ENCODE data around the gene CCNF. TPM values are rescaled to one million over a fixed set of nuclear protein-coding genes. Genes with fewer than 3 reads are reported as not detected.

The CCNF gene
- total and polyA plus RNA-seq, 4 donors: 2.0 to 7.5 (median 2.8) TPM

- Histone ChIP-seq H3K27me3 (ENCODE audit: control insufficient read depth in 3 of 3, insufficient read depth in 3 of 3, low read length in 2 of 3) (peaks cover 0 to 8% (median 0%) of the 10 kb centered on the region in 3 donors), H3K9me3 (ENCODE audit: control insufficient read depth in 4 of 4, insufficient read depth in 3 of 4, low read length in 3 of 4) (no peaks in the 10 kb centered on the region), H3K36me3 (ENCODE audit: control insufficient read depth in 4 of 4, insufficient read depth in 4 of 4, low read length in 4 of 4) (peaks cover 0 to 2% (median 0%) of the 10 kb centered on the region in 4 donors), H3K4me3 (no peak overlapping the region), H3K4me1 (ENCODE audit: control insufficient read depth in 5 of 5, insufficient read depth in 5 of 5, low read length in 5 of 5) (peaks cover 3 to 66% (median 20%) of the 10 kb centered on the region in 5 donors), H3K27ac (ENCODE audit: low read depth in 1 of 2, low read length in 1 of 2) (no peak overlapping the region), H3K9ac (ENCODE audit: insufficient read depth in 1 of 2, low read length in 2 of 2) (no peak overlapping the region)
- no peak for TF ChIP-seq CTCF (IDR thresholded peaks at IDR 0.05; ENCODE audit: control extremely low read depth, extremely low read depth)
- ATAC-seq (ENCODE audit: insufficient read depth, low FRiP score) (no peak), DNase-seq (no peak)
- WGBS, 2 donors: 53 to 55% methylated on average over 16 of the region's 16 CpGs
Observed at GRCh38 chr16:2469399-2470233, 40.4 kb downstream of the CCNF start.

GRCh38 chr16:2470234-2470601 is 41.0 kb downstream of the CCNF start:
- no peak for ATAC-seq (ENCODE audit: insufficient read depth, low FRiP score)
- peaks cover 3 to 66% (median 20%) of the 10 kb centered on the region in 5 donors for H3K4me1 ChIP-seq (ENCODE audit: control insufficient read depth in 5 of 5, insufficient read depth in 5 of 5, low read length in 5 of 5)
- WGBS, 2 donors: 83 to 90% methylated on average over 7 of the region's 7 CpGs
- H3K9me3 ChIP-seq (ENCODE audit: control insufficient read depth in 4 of 4, insufficient read depth in 3 of 4, low read length in 3 of 4): no peaks in the 10 kb centered on the region
- TF ChIP-seq CTCF (IDR thresholded peaks at IDR 0.05; ENCODE audit: control extremely low read depth, extremely low read depth): no peak
- H3K27ac ChIP-seq (ENCODE audit: low read depth in 1 of 2, low read length in 1 of 2): no peak overlapping the region
- DNase-seq: no peak
- peaks cover 0 to 2% (median 0%) of the 10 kb centered on the region in 4 donors for H3K36me3 ChIP-seq (ENCODE audit: control insufficient read depth in 4 of 4, insufficient read depth in 4 of 4, low read length in 4 of 4)
- no peak overlapping the region for H3K9ac ChIP-seq (ENCODE audit: insufficient read depth in 1 of 2, low read length in 2 of 2)
- H3K27me3 ChIP-seq (ENCODE audit: control insufficient read depth in 3 of 3, insufficient read depth in 3 of 3, low read length in 2 of 3): peaks cover 0 to 8% (median 0%) of the 10 kb centered on the region in 3 donors
- no peak overlapping the region for H3K4me3 ChIP-seq

- Histone ChIP-seq H3K4me1 (ENCODE audit: control insufficient read depth in 5 of 5, insufficient read depth in 5 of 5, low read length in 5 of 5) (peaks cover 5 to 67% (median 21%) of the 10 kb centered on the region in 5 donors), H3K27me3 (ENCODE audit: control insufficient read depth in 3 of 3, insufficient read depth in 3 of 3, low read length in 2 of 3) (peaks cover 0 to 8% (median 0%) of the 10 kb centered on the region in 3 donors)
- ATAC-seq (ENCODE audit: insufficient read depth, low FRiP score): no peak
Observed at GRCh38 chr16:2470603-2471015, 41.4 kb downstream of the CCNF start.

More at GRCh38 chr16:2470603-2471015, 41.4 kb downstream of the CCNF start:
- no peak overlapping the region for H3K4me3 ChIP-seq
- TF ChIP-seq CTCF (IDR thresholded peaks at IDR 0.05; ENCODE audit: control extremely low read depth, extremely low read depth): no peak
- H3K27ac ChIP-seq (ENCODE audit: low read depth in 1 of 2, low read length in 1 of 2): no peak overlapping the region
- H3K9me3 ChIP-seq (ENCODE audit: control insufficient read depth in 4 of 4, insufficient read depth in 3 of 4, low read length in 3 of 4): no peaks in the 10 kb centered on the region
- WGBS, 2 donors: 33 to 35% methylated on average over 9 of the region's 9 CpGs
- DNase-seq: peak in 1 of 3 donors; percentile 40
- peaks cover 0 to 2% (median 0%) of the 10 kb centered on the region in 4 donors for H3K36me3 ChIP-seq (ENCODE audit: control insufficient read depth in 4 of 4, insufficient read depth in 4 of 4, low read length in 4 of 4)
- H3K9ac ChIP-seq (ENCODE audit: insufficient read depth in 1 of 2, low read length in 2 of 2): no peak overlapping the region
